Endothelial cell of umbilical vein (primary cell): ENCODE measurements around the gene SAC3D1. TPM values are rescaled to one million over a fixed set of nuclear protein-coding genes. Genes with fewer than 3 reads are reported as not detected.

ENCODE experiments used
- BruUV-seq: library from RNA; stranded (reverse); fragments of 400-500 nt; replicated peaks from 2 replicates; lab custom pipeline; 2021; lab: Mats Ljungman, UMichigan
- CTCF ChIA-PET: fragments of 300-600, 350-600 bp; sonication (Branson Sonifier 250); formaldehyde crosslinking; loops from one replicate; lab custom pipeline; 2021; ENCODE audit warnings: antibody characterized with exemption, inconsistent platforms; lab: Charles Lee
- POLR2A ChIA-PET: fragments of 300-600, 350-600 bp; sonication (Branson Sonifier 250); formaldehyde crosslinking; loops from one replicate; lab custom pipeline; 2021; ENCODE audit warnings: antibody characterized with exemption, inconsistent platforms; lab: Charles Lee
- DNase-seq: peaks from one replicate; pipeline ENCODE4 v3.0.0-alpha.2; 2011; ENCODE audit warnings: low read depth, low spot score
- FAIRE-seq: peaks from 2 replicates; lab custom pipeline; 2011; peaks lifted over from hg19 to GRCh38; lab: Jason Lieb, UNC
- H2AFZ ChIP-seq: 2 replicates; pipeline ENCODE4 v1.6.0; 2012; ENCODE audit warnings: low read depth, low read length, control low read depth, inconsistent platforms
- H3K27ac ChIP-seq: 2 replicates; pipeline ENCODE4 v1.5.1; 2011; ENCODE audit warnings: low read depth, mild to moderate bottlenecking, control low read depth, low read length, moderate library complexity; ENCODE audit not compliant: insufficient read depth
- H3K27me3 ChIP-seq, 2 experiments: 2 replicates each; pipeline versions ENCODE4 v1.6.0 to v1.6.1; 2011; ENCODE audit warnings: low read length in 2 of 2, mixed read lengths in 1 of 2; ENCODE audit not compliant: control insufficient read depth in 2 of 2, insufficient read depth in 2 of 2
- H3K36me3 ChIP-seq, 2 experiments: 2 replicates in 1 of 2; 3 replicates in 1 of 2; pipeline ENCODE4 v1.5.1; 2011; ENCODE audit warnings: low read length in 2 of 2, mild to moderate bottlenecking in 1 of 2, moderate library complexity in 1 of 2; ENCODE audit not compliant: control insufficient read depth in 2 of 2, insufficient read depth in 2 of 2; ENCODE audit errors: extremely low read depth in 1 of 2
- H3K4me1 ChIP-seq: 3 replicates; pipeline ENCODE4 v1.5.1; 2011; ENCODE audit warnings: mild to moderate bottlenecking, low read length; ENCODE audit not compliant: control insufficient read depth, insufficient read depth; ENCODE audit errors: extremely low read depth
- H3K4me2 ChIP-seq: 2 replicates; pipeline ENCODE4 v1.6.1; 2011; ENCODE audit warnings: low read length, control low read depth, mixed read lengths; ENCODE audit not compliant: insufficient read depth
- H3K4me3 ChIP-seq, 3 experiments: fragments of 200-600 bp in 1 of 3; sonication (generic), shearing (Covaris generic) in 1 of 3; replicated peaks in 1 of 3; 2 replicates each; pipeline ENCODE4 v1.5.1; 2011 to 2016; ENCODE audit warnings: control low read depth in 3 of 3, low read length in 3 of 3, mild to moderate bottlenecking in 2 of 3, inconsistent platforms in 1 of 3, low read depth in 1 of 3, moderate library complexity in 1 of 3; ENCODE audit not compliant: insufficient read depth in 1 of 3
- H3K79me2 ChIP-seq: 2 replicates; pipeline ENCODE4 v1.6.0; 2012; ENCODE audit warnings: low read length, inconsistent platforms; ENCODE audit not compliant: control insufficient read depth, insufficient read depth
- H3K9ac ChIP-seq: replicated peaks from 2 replicates; pipeline ENCODE3; 2011; ENCODE audit warnings: low read length, control low read depth; ENCODE audit not compliant: insufficient read depth; ENCODE audit errors: extremely low read depth
- H3K9me1 ChIP-seq: replicated peaks from 3 replicates; pipeline ENCODE4 v1.6.0; 2011; ENCODE audit warnings: mild to moderate bottlenecking, low read length; ENCODE audit not compliant: control insufficient read depth, insufficient read depth; ENCODE audit errors: extremely low read depth
- H3K9me3 ChIP-seq: replicated peaks from 2 replicates; pipeline ENCODE4 v1.5.1; 2012; ENCODE audit warnings: low read length, inconsistent platforms; ENCODE audit not compliant: control insufficient read depth, insufficient read depth
- H4K20me1 ChIP-seq: replicated peaks from 2 replicates; pipeline ENCODE3; 2011; ENCODE audit warnings: mild to moderate bottlenecking, low read length; ENCODE audit not compliant: control insufficient read depth, insufficient read depth; ENCODE audit errors: extremely low read depth
- EZH2 ChIP-seq: IDR thresholded peaks from 2 replicates; pipeline ENCODE4 v1.6.1; 2012; ENCODE audit warnings: borderline replicate concordance, low read depth, mild to moderate bottlenecking, moderate library complexity, low read length, inconsistent platforms; ENCODE audit not compliant: severe bottlenecking
- FOS ChIP-seq: IDR thresholded peaks from 2 replicates; pipeline ENCODE4 v1.6.1; 2011; ENCODE audit warnings: mild to moderate bottlenecking, low read length, moderate library complexity, borderline replicate concordance; ENCODE audit not compliant: insufficient read depth
- GATA2 ChIP-seq: IDR thresholded peaks from 2 replicates; pipeline ENCODE4 v1.7.0; 2011; ENCODE audit warnings: low read depth, mild to moderate bottlenecking, moderate library complexity, mixed read lengths, low read length; ENCODE audit not compliant: insufficient read length, insufficient read depth
- JUN ChIP-seq: IDR thresholded peaks from 2 replicates; pipeline ENCODE4 v1.6.1; 2011; ENCODE audit warnings: borderline replicate concordance, low read depth; ENCODE audit not compliant: insufficient read length, insufficient read depth
- MYC ChIP-seq: IDR thresholded peaks from one replicate; pipeline ENCODE4 v1.6.1; 2011; ENCODE audit warnings: mild to moderate bottlenecking, low read depth, low read length
- POLR2A ChIP-seq: IDR thresholded peaks from 2 replicates; pipeline ENCODE4 v1.6.1; 2012; ENCODE audit warnings: low read depth, mild to moderate bottlenecking, control low read depth, low read length
- POLR2AphosphoS5 ChIP-seq: IDR thresholded peaks from 2 replicates; pipeline ENCODE4 v1.6.1; 2012; ENCODE audit warnings: low read depth, mild to moderate bottlenecking, control low read depth, low read length, moderate library complexity; ENCODE audit not compliant: insufficient read depth
- dilution Hi-C: fragments of 300-500 bp; cut with MboI; formaldehyde crosslinking; loops from one replicate; pipeline ENCODE4 v1.15.0; 2019; ENCODE audit warnings: low sequenced_read_pairs; ENCODE audit not compliant: extremely low pct_ligation_motif_present
- intact Hi-C: fragments of 100-400 bp; cut with micrococcal nuclease; formaldehyde crosslinking; loops from one replicate; pipeline ENCODE4 v1.10.0; 2022
- polyA plus RNA-seq, 4 experiments: library from polyadenylated mRNA; depleted of rRNA in 3 of 4; stranded (reverse) in 3 of 4; unstranded in 1 of 4; fragments of >200 nt; gene quantifications; 2 replicates each; pipeline versions ENCODE4 v1.2.1 to v1.2.3, GENCODE V29; 2011 to 2012; ENCODE audit warnings: missing spikeins in 1 of 4
- total RNA-seq: library from RNA; stranded (reverse); gene quantifications from 2 replicates; pipeline ENCODE4 v1.2.3, GENCODE V29; 2021
- TF ChIP-seq, protein P1 (sequence below), 2 donors: IDR thresholded peaks; 1 replicate in 1 of 2; 2 replicates in 1 of 2; pipeline ENCODE4 v1.5.1; 2011; ENCODE audit warnings: low read length in 2 of 2, mild to moderate bottlenecking in 2 of 2, moderate library complexity in 2 of 2, control low read depth in 1 of 2, inconsistent platforms in 1 of 2, low read depth in 1 of 2; ENCODE audit not compliant: insufficient read depth in 1 of 2; ENCODE audit errors: extremely low read depth in 1 of 2
- TF ChIP-seq, protein P2 (sequence below): IDR thresholded peaks from 2 replicates; pipeline ENCODE4 v1.6.1; 2011; ENCODE audit not compliant: insufficient read depth, insufficient read length

The SAC3D1 gene
- total and polyA plus RNA-seq, 2 donors (not counting 3 experiments of a cell fraction or from before 2014, with no cell fraction given): 16.6 to 17.0 TPM

DNA sequence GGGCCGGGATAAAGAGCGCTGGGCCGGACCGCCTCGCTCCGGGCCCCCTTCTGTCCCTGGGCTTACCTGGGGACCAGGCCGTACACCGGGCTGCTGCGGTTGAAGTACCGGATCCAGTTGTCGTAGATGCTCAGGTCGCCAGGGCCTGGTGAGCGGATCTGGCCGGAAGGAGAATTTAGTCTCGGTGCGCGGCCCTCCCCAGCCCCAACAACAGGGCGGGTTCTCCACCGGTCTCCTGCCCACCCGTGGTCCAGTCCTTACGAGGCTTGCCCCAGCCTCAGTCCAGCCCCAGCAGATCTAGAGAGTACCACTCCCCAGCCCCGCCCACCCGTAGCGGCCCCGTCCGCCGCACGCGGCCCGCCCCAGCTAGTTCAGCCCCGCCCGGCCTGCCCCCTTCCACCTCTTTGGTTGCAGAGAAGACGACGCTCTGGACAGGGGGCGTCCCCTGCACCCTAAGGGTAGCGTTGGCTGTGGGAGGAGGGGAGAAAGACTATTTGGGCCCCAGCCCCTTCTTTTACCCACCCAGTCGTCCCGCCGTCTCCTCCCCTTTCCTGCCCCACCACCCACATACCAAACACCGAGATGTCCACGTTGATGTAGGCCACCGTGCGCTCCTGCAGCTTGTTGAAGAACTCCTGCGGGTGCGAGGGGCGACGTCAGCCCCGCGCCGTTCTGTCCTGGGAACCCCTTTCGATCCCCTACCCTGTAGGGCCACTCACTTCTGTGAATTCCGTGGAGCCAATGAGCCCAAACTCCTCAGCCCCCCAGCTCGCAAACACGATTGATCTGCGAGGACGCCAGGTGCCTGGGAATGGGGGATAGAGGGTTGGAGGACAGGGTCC is 6.8 kb downstream of the SAC3D1 start:
- POLR2A ChIA-PET: no interaction called here
- BruUV-seq: no TSS peak
- no peak overlapping the region for H3K9ac ChIP-seq
- peak overlapping the region; percentile 88 for H2AFZ ChIP-seq
- intact Hi-C loops: no loop called here
- no peaks in the 10 kb centered on the region for H3K9me3 ChIP-seq
- DNase-seq (no peak), FAIRE-seq (no peak)
- no peak overlapping the region for H3K27ac ChIP-seq
- H3K9me1 ChIP-seq: no peaks in the 10 kb centered on the region
- no peaks in the 10 kb centered on the region for H4K20me1 ChIP-seq
- H3K27me3 ChIP-seq: no peaks in the 10 kb centered on the region
- no peaks in the 10 kb centered on the region for H3K79me2 ChIP-seq
- peak overlapping the region; percentile 13 to 42 (median 19) for H3K4me3 ChIP-seq
- TF ChIP-seq, protein P1, sequence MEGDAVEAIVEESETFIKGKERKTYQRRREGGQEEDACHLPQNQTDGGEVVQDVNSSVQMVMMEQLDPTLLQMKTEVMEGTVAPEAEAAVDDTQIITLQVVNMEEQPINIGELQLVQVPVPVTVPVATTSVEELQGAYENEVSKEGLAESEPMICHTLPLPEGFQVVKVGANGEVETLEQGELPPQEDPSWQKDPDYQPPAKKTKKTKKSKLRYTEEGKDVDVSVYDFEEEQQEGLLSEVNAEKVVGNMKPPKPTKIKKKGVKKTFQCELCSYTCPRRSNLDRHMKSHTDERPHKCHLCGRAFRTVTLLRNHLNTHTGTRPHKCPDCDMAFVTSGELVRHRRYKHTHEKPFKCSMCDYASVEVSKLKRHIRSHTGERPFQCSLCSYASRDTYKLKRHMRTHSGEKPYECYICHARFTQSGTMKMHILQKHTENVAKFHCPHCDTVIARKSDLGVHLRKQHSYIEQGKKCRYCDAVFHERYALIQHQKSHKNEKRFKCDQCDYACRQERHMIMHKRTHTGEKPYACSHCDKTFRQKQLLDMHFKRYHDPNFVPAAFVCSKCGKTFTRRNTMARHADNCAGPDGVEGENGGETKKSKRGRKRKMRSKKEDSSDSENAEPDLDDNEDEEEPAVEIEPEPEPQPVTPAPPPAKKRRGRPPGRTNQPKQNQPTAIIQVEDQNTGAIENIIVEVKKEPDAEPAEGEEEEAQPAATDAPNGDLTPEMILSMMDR (IDR thresholded peaks at IDR 0.05; ENCODE audit: extremely low read depth in 1 of 2, insufficient read depth in 1 of 2, low read depth in 1 of 2, low read length in 2 of 2): no peak
- TF ChIP-seq EZH2 (no peak), POLR2A (no peak), FOS (no peak), GATA2 (no peak), POLR2AphosphoS5 (no peak), MYC (no peak), JUN (no peak)
- TF ChIP-seq, protein P2, sequence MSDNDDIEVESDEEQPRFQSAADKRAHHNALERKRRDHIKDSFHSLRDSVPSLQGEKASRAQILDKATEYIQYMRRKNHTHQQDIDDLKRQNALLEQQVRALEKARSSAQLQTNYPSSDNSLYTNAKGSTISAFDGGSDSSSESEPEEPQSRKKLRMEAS: no peak
- H3K4me1 ChIP-seq: peaks cover 6% of the 10 kb centered on the region
- peak overlapping the region; percentile 42 for H3K4me2 ChIP-seq
- H3K36me3 ChIP-seq: peaks cover 0 to 8% of the 10 kb centered on the region in 2 experiments
- dilution Hi-C loops: no loop called here
- CTCF ChIA-PET: interaction anchor here (1.2 kb wide), 1 partner anchor 51 kb away, joined by 3 read pairs; the partner anchor contains the start of gene BATF2
